HepG2 (cell line): ENCODE results near the gene NLRC5. TPM values are rescaled to one million over a fixed set of nuclear protein-coding genes. Genes with fewer than 3 reads are reported as not detected.

Experiments
- ATAC-seq: fragments of 200-7000 bp; cut with Tn5 transposase; 3 replicates; pipeline ENCODE4 v1.9.1; 2020; ENCODE audit warnings: mild to moderate bottlenecking, moderate library complexity
- BruUV-seq: library from RNA; stranded (reverse); fragments of 400-500 nt; replicated peaks from 2 replicates; lab custom pipeline; 2021; lab: Mats Ljungman, UMichigan
- CTCF ChIA-PET: fragments of 300-600 bp; formaldehyde crosslinking; extraction: SDS; loops from one replicate; lab custom pipeline; 2021; ENCODE audit warnings: low total read pairs, inconsistent platforms, low intra/inter-chr PET ratio; lab: Yijun Ruan, JAX
- POLR2A ChIA-PET: fragments of 350-600 bp; sonication (Branson Sonifier 250); formaldehyde crosslinking; loops from one replicate; lab custom pipeline; 2020; ENCODE audit warnings: antibody characterized with exemption, inconsistent platforms; lab: Yijun Ruan, JAX
- DNase-seq: peaks from one replicate; pipeline ENCODE4 v3.0.0-alpha.2; 2015; ENCODE audit warnings: low spot score
- FAIRE-seq: peaks from 3 replicates; lab custom pipeline; 2011; peaks lifted over from hg19 to GRCh38; lab: Jason Lieb, UNC
- H2AFZ ChIP-seq: one replicate; pipeline ENCODE4 v1.6.1; 2011; ENCODE audit warnings: low read length, inconsistent platforms
- H3K27ac ChIP-seq: fragments of 300-600 bp; 3 replicates; pipeline ENCODE4 v1.8.0; 2011; ENCODE audit warnings: mixed run types, mild to moderate bottlenecking, mixed read lengths, low read length, inconsistent platforms; ENCODE audit not compliant: insufficient read depth; ENCODE audit errors: extremely low read length
- H3K27me3 ChIP-seq, 2 experiments: fragments of 200-600 bp in 1 of 2; 2 replicates in 1 of 2; 3 replicates in 1 of 2; pipeline versions ENCODE4 v1.6.0 to v1.8.0; 2011; ENCODE audit warnings: low read length in 2 of 2, mild to moderate bottlenecking in 2 of 2, moderate library complexity in 2 of 2, inconsistent platforms in 1 of 2; ENCODE audit not compliant: insufficient read depth in 2 of 2, control insufficient read depth in 1 of 2
- H3K36me3 ChIP-seq, 2 experiments: fragments of 200-600 bp in 1 of 2; replicated peaks in 1 of 2; 2 replicates in 1 of 2; 3 replicates in 1 of 2; pipeline versions ENCODE4 v1.5.1 to v1.8.0; 2011; ENCODE audit warnings: low read length in 2 of 2, inconsistent platforms in 1 of 2; ENCODE audit not compliant: insufficient read depth in 2 of 2, control insufficient read depth in 1 of 2
- H3K4me1 ChIP-seq: 2 replicates; pipeline ENCODE4 v1.5.1; 2012; ENCODE audit warnings: low read length, inconsistent platforms; ENCODE audit not compliant: insufficient read depth
- H3K4me2 ChIP-seq: 2 replicates; pipeline ENCODE4 v1.6.0; 2011; ENCODE audit warnings: low read depth, low read length, inconsistent platforms
- H3K4me3 ChIP-seq, 3 experiments: fragments of 200-600 bp in 1 of 3; sonication (generic), shearing (Covaris generic) in 1 of 3; replicated peaks in 1 of 3; 2 replicates each; pipeline ENCODE4 v1.5.1; 2011 to 2016; ENCODE audit warnings: low read length in 3 of 3, inconsistent platforms in 2 of 3, low read depth in 2 of 3, mild to moderate bottlenecking in 2 of 3, control low read depth in 1 of 3, mixed read lengths in 1 of 3; ENCODE audit not compliant: insufficient read depth in 1 of 3
- H3K79me2 ChIP-seq: one replicate; pipeline ENCODE4 v1.6.1; 2011; ENCODE audit warnings: low read length, inconsistent platforms; ENCODE audit not compliant: insufficient read depth
- H3K9ac ChIP-seq: 2 replicates; pipeline ENCODE4 v1.6.0; 2011; ENCODE audit warnings: mild to moderate bottlenecking, low read depth, low read length, inconsistent platforms; ENCODE audit not compliant: insufficient read depth
- H3K9me3 ChIP-seq: 2 replicates; pipeline ENCODE4 v1.5.1; 2012; ENCODE audit warnings: mild to moderate bottlenecking, low read length
- H4K20me1 ChIP-seq: 2 replicates; pipeline ENCODE4 v1.6.0; 2011; ENCODE audit warnings: inconsistent platforms, mild to moderate bottlenecking, low read length, moderate library complexity; ENCODE audit not compliant: insufficient read depth
- ARNT2 ChIP-seq: sonication (generic); formaldehyde crosslinking; IDR thresholded peaks from 2 replicates; pipeline ENCODE4 v1.8.0; 2022; ENCODE audit warnings: mild to moderate bottlenecking, low read depth, missing genetic modification reagents, moderate library complexity
- FOSL1 ChIP-seq: sonication (generic); formaldehyde crosslinking; IDR thresholded peaks from 2 replicates; pipeline ENCODE4 v1.9.0; 2021; ENCODE audit warnings: missing genetic modification reagents, borderline replicate concordance
- JDP2 ChIP-seq: sonication (generic); formaldehyde crosslinking; IDR thresholded peaks from 2 replicates; pipeline ENCODE4 v1.8.1; 2022; ENCODE audit warnings: missing genetic modification reagents, borderline replicate concordance
- KLF11 ChIP-seq: IDR thresholded peaks from 2 replicates; pipeline ENCODE4 v1.6.1; 2016; ENCODE audit warnings: missing compliant biosample characterization
- MYPOP ChIP-seq: sonication (generic); formaldehyde crosslinking; IDR thresholded peaks from 2 replicates; pipeline ENCODE4 v1.8.1; 2023; ENCODE audit warnings: mild to moderate bottlenecking, moderate library complexity, missing genetic modification reagents
- NR2F2 ChIP-seq: IDR thresholded peaks from 2 replicates; pipeline ENCODE4 v1.6.1; 2012; ENCODE audit warnings: low read depth, inconsistent platforms, borderline replicate concordance
- RAD51 ChIP-seq: fragments of 450-650 bp; IDR thresholded peaks from 2 replicates; pipeline ENCODE4 v1.6.1; 2016; ENCODE audit warnings: borderline replicate concordance
- REL ChIP-seq: sonication (generic); formaldehyde crosslinking; conservative IDR thresholded peaks from 2 replicates; pipeline ENCODE4 v1.8.0; 2022; ENCODE audit warnings: mild to moderate bottlenecking, missing genetic modification reagents, moderate library complexity
- RFX5 ChIP-seq: IDR thresholded peaks from 2 replicates; pipeline ENCODE4 v1.6.1; 2011; ENCODE audit warnings: low read depth, low read length, improper control_type of control experiment
- RFXANK ChIP-seq: IDR thresholded peaks from 2 replicates; pipeline ENCODE4 v1.6.1; 2016
- ZBTB26 ChIP-seq: IDR thresholded peaks from 2 replicates; pipeline ENCODE4 v1.6.1; 2016; ENCODE audit warnings: missing compliant biosample characterization, missing genetic modification reagents, borderline replicate concordance
- ZNF460 ChIP-seq: sonication (generic); formaldehyde crosslinking; IDR thresholded peaks from 2 replicates; pipeline ENCODE4 v1.5.1; 2020; ENCODE audit warnings: missing genetic modification reagents, mild to moderate bottlenecking, borderline replicate concordance
- in situ Hi-C: cut with HindIII; loops from 2 replicates; pipeline ENCODE4 v1.10.0; 2017; ENCODE audit warnings: low pct_unique_long_range_greater_than_20kb; ENCODE audit not compliant: extremely low pct_ligation_motif_present
- intact Hi-C: fragments of 100-400 bp; cut with micrococcal nuclease; formaldehyde crosslinking; loops from one replicate; pipeline ENCODE4 v1.10.0; 2022; ENCODE audit not compliant: unreplicated experiment
- polyA plus RNA-seq, 8 experiments: library from polyadenylated mRNA; depleted of rRNA in 3 of 8; stranded (reverse) in 7 of 8; unstranded in 1 of 8; fragments of >200 nt; fragmentation: Illumina TruSeq in 4 of 8; extraction: Trizol in 4 of 8; gene quantifications; 2 replicates each; pipeline versions ENCODE4 v1.2.1 to v1.2.3, GENCODE V29; 2011 to 2016; ENCODE audit warnings: low read depth in 4 of 8, missing spikeins in 1 of 8, mixed read lengths in 1 of 8; ENCODE audit not compliant: insufficient read depth in 1 of 8
- total RNA-seq, 5 experiments: library from RNA; depleted of rRNA; stranded (reverse); fragments of >200 nt; fragmentation: Illumina TruSeq; extraction: Trizol; gene quantifications; 2 replicates each; pipeline ENCODE4 v1.2.3, GENCODE V29; 2016; ENCODE audit warnings: low read depth in 1 of 5
- TF ChIP-seq, protein P1 (sequence below): sonication (generic); formaldehyde crosslinking; IDR thresholded peaks from 2 replicates; pipeline ENCODE4 v1.5.1; 2020; ENCODE audit warnings: mild to moderate bottlenecking, missing genetic modification reagents
- TF ChIP-seq, protein P2 (sequence below): sonication (generic); formaldehyde crosslinking; IDR thresholded peaks from 2 replicates; pipeline ENCODE4 v1.4.0; 2020; ENCODE audit warnings: mild to moderate bottlenecking, missing genetic modification reagents

The NLRC5 gene
- total and polyA plus RNA-seq, 2 of the 13 experiments (the other 11 are each of a cell fraction or from before 2014, with no cell fraction given) = 6.3 to 12.7 TPM

DNA sequence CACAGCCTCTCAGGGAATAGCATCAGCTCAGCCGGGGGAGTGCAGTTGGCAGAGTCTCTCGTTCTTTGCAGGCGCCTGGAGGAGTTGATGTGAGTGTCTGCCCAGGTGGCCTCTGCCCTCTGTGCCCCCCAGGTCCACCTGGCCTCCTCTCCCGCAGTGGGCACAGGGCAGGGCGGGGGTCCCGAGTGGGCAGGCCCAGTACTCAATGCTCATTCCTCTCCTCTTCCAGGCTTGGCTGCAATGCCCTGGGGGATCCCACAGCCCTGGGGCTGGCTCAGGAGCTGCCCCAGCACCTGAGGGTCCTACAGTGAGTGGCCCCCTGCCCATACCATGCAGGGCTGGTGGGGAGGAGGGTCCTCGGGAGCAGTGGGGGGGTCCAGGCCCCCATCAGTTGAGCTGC, 88.4 kb downstream of the NLRC5 start (continued):
- no peak for TF ChIP-seq ZBTB26 (CRISPR knock-in tag)
- no peak for TF ChIP-seq ZNF460 (CRISPR knock-in tag)
- TF ChIP-seq ARNT2 (CRISPR knock-in tag) = no peak
- TF ChIP-seq RFX5 = no peak
- no peak for TF ChIP-seq JDP2
- TF ChIP-seq REL (CRISPR knock-in tag) = no peak
- no peak for TF ChIP-seq RFXANK (CRISPR knock-in tag)
- TF ChIP-seq, protein P1, sequence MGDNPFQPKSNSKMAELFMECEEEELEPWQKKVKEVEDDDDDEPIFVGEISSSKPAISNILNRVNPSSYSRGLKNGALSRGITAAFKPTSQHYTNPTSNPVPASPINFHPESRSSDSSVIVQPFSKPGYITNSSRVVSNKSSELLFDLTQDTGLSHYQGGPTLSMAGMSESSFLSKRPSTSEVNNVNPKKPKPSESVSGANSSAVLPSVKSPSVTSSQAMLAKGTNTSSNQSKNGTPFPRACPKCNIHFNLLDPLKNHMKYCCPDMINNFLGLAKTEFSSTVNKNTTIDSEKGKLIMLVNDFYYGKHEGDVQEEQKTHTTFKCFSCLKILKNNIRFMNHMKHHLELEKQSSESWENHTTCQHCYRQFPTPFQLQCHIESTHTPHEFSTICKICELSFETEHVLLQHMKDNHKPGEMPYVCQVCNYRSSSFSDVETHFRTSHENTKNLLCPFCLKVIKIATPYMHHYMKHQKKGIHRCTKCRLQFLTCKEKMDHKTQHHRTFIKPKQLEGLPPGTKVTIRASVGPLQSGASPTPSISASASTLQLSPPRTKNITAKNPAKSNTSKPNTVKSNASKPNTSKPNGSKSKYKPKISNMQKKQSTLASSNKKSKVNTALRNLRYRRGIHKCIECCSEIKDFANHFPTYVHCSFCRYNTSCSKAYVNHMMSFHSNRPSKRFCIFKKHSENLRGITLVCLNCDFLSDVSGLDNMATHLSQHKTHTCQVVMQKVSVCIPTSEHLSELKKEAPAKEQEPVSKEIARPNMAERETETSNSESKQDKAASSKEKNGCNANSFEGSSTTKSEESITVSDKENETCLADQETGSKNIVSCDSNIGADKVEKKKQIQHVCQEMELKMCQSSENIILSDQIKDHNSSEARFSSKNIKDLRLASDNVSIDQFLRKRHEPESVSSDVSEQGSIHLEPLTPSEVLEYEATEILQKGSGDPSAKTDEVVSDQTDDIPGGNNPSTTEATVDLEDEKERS (CRISPR knock-in tag) = no peak
- no peak for TF ChIP-seq KLF11 (CRISPR knock-in tag)

GRCh38 chr16:57081744-57082143, 92.4 kb downstream of the NLRC5 start:
- no TSS peak for BruUV-seq
- Histone ChIP-seq H3K4me1 (peaks cover 15% of the 10 kb centered on the region), H3K27me3 (peaks cover 3 to 42% of the 10 kb centered on the region in 2 experiments), H2AFZ (no peak overlapping the region), H3K9me3 (no peaks in the 10 kb centered on the region), H4K20me1 (no peaks in the 10 kb centered on the region), H3K9ac (no peak overlapping the region), H3K4me3 (no peak overlapping the region), H3K36me3 (no peaks in the 10 kb centered on the region), H3K27ac (no peak overlapping the region), H3K4me2 (no peak overlapping the region), H3K79me2 (no peaks in the 10 kb centered on the region)
- no peak for ATAC-seq
- intact Hi-C loops (loop anchor here (5.0 to 10.0 kb wide), 2 partner anchors 201 to 333 kb away; partner anchors contain the start of gene PLLP), in situ Hi-C loops (loop anchor here (10.0 kb wide), 1 partner anchor 213 kb away; no protein-coding TSS in a partner anchor)
- ChIA-PET POLR2A (interaction anchor here (0.8 kb wide), 1 partner anchor 16 kb away, joined by 3 read pairs; no protein-coding TSS in a partner anchor), CTCF (no interaction called here)
- FAIRE-seq = peak; percentile 28
- DNase-seq = no peak
- TF ChIP-seq, protein P2, sequence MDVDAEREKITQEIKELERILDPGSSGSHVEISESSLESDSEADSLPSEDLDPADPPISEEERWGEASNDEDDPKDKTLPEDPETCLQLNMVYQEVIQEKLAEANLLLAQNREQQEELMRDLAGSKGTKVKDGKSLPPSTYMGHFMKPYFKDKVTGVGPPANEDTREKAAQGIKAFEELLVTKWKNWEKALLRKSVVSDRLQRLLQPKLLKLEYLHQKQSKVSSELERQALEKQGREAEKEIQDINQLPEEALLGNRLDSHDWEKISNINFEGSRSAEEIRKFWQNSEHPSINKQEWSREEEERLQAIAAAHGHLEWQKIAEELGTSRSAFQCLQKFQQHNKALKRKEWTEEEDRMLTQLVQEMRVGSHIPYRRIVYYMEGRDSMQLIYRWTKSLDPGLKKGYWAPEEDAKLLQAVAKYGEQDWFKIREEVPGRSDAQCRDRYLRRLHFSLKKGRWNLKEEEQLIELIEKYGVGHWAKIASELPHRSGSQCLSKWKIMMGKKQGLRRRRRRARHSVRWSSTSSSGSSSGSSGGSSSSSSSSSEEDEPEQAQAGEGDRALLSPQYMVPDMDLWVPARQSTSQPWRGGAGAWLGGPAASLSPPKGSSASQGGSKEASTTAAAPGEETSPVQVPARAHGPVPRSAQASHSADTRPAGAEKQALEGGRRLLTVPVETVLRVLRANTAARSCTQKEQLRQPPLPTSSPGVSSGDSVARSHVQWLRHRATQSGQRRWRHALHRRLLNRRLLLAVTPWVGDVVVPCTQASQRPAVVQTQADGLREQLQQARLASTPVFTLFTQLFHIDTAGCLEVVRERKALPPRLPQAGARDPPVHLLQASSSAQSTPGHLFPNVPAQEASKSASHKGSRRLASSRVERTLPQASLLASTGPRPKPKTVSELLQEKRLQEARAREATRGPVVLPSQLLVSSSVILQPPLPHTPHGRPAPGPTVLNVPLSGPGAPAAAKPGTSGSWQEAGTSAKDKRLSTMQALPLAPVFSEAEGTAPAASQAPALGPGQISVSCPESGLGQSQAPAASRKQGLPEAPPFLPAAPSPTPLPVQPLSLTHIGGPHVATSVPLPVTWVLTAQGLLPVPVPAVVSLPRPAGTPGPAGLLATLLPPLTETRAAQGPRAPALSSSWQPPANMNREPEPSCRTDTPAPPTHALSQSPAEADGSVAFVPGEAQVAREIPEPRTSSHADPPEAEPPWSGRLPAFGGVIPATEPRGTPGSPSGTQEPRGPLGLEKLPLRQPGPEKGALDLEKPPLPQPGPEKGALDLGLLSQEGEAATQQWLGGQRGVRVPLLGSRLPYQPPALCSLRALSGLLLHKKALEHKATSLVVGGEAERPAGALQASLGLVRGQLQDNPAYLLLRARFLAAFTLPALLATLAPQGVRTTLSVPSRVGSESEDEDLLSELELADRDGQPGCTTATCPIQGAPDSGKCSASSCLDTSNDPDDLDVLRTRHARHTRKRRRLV = no peak
- TF ChIP-seq MYPOP (CRISPR knock-in tag) (no peak), NR2F2 (no peak), FOSL1 (CRISPR knock-in tag) (no peak), RAD51 (no peak)
